H7 (cell line): Measurements from ENCODE around the gene LHPP. TPM values are rescaled to one million over a fixed set of nuclear protein-coding genes. Genes with fewer than 3 reads are reported as not detected.

Source experiments
- DNase-seq: peaks from one replicate; pipeline ENCODE4 v3.0.0; 2012
- H3K27me3 ChIP-seq: 2 replicates; pipeline ENCODE4 v1.6.0; 2011; ENCODE audit warnings: mild to moderate bottlenecking, low read length; ENCODE audit not compliant: control insufficient read depth, insufficient read depth
- H3K36me3 ChIP-seq: replicated peaks from 2 replicates; pipeline ENCODE4 v1.5.1; 2011; ENCODE audit warnings: low read length; ENCODE audit not compliant: control insufficient read depth, insufficient read depth
- H3K4me3 ChIP-seq: 2 replicates; pipeline ENCODE4 v1.5.1; 2011; ENCODE audit warnings: low read depth, mild to moderate bottlenecking, control low read depth, low read length, moderate library complexity; ENCODE audit not compliant: insufficient read depth
- total RNA-seq: library from RNA; depleted of rRNA; stranded (reverse); fragments of >200 nt; shearing (Covaris generic); gene quantifications from 2 replicates; pipeline ENCODE4 v1.2.3, GENCODE V29; 2014

LHPP gene
- total RNA-seq, 1 experiment from 2014 or later, result 26.2 TPM

DNA sequence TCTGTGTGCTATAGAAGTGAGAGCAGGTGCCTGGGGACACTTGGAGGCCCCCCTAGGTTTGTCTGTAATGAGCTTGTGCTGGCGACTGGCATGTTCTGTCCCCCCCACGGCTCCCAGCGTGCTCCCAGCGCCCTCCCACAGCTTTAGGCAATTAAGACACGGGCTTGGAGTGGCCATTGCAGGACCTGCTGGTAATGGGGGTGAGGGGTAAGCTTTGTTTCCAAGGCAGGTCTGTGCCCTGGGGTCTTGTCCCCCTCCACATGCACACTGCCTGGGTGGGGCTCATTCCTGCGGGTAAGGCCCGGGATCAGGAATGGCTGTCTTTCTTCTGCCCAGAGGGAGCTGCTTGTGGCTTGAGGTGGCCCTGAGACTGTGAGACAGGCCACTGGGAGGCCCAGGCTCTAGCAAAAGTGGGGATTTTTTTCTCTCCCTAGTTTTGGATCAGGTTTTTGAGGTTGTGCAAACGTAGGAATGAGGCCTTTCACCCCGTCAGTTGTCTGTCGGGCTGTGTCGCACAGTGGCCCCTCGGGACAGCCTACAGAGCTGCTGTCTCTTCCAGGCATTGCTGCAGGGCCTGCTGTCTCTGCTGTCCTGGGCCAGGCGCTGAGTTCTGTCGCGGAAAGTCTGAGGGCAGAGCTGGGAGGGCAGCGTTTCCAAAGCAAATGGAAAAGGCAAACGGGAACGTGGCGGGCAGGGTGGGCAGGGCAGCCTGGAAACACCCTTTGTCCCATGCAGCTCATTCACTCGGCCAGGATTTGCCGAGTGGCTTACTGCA lies 107.4 kb downstream of the LHPP start:
- peak; percentile 43 for DNase-seq
- no peaks in the 10 kb centered on the region for H3K27me3 ChIP-seq
- H3K36me3 ChIP-seq, result no peaks in the 10 kb centered on the region
- H3K4me3 ChIP-seq, result no peak overlapping the region

DNA sequence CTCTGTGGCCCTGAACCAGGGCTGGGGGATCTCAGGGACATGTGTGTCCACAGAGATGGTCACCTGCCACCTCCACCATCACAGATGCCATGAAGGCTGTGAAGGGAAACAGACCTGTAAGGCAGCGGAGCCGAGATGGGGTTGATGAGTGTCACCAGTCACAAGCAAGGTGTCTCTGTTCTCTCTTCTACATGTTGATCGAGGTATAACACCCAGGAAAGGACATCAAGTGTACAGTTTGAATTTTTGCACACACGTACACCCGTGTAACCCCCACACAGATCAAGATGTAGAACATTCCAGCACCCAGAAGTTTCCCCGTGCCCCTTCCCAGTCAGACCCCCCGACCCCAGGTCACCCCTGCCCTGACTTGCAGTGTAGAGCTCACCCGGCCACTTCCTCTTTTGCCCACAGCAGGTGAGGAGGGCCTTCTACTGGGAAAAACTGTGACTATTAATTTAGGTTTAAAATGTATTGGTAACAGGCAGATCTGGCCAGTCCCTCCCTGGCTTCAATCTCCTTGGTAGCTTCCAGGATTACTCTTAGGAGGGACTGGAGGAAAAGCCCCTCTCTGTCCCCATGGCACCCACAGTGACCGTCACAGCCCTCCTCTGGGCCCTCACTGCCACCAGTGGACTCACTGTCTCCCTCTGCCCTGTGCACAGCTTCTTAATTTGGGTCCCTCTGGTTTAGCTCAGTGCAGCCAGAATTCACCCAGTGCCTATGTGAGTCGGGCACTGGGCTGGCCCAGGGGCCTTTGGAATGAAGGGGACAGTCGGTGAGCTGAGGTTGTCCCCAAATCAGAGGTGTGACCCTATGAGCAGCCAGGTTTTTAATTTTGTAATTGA lies 108.2 kb downstream of the LHPP start:
- H3K36me3 ChIP-seq, result no peaks in the 10 kb centered on the region
- peak; percentile 36 for DNase-seq
- H3K27me3 ChIP-seq, result no peaks in the 10 kb centered on the region
- no peak overlapping the region for H3K4me3 ChIP-seq

DNA sequence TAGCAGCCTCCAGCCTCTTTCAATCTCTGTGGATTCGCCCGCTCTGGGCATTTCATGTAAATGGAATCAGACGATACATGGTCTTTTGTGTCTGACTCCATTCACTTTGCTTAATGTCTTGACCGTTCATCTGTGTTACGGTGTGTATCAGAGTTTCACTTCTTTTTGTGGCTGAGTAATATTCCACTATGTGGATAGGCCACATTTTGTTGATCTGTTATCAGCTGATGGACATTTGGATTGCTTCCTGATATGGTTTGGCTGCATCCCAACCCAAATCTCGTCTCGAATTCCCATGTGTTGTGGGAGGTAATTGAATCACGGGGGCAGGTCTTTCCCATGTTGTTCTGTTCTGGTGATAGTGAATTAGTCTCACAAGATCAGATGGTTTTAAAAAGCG lies 109.0 kb downstream of the LHPP start:
- Histone ChIP-seq H3K27me3 (no peaks in the 10 kb centered on the region), H3K36me3 (no peaks in the 10 kb centered on the region), H3K4me3 (no peak overlapping the region)
- no peak for DNase-seq

DNA sequence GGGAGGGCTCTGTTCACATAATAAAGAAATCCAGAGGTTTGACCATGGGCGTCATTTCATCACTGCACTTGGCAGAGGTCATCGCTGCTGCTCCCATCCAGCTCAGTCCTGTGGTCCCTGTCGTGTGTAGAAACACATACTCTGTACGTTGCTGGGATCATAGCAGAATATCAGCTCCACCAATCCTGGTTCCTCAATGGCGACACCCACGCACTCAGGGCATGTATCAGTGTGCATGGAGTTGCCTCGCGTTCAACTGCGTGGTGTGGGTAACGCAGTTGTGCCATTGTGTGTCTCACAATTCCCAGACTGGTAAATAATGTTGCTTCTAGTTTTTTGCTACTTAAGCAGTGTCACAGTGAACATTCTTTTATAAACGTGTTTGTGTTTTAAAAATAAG lies 111.1 kb downstream of the LHPP start:
- no peak overlapping the region for H3K4me3 ChIP-seq
- no peaks in the 10 kb centered on the region for H3K36me3 ChIP-seq
- peak; percentile 22 for DNase-seq
- H3K27me3 ChIP-seq, result no peaks in the 10 kb centered on the region

DNA sequence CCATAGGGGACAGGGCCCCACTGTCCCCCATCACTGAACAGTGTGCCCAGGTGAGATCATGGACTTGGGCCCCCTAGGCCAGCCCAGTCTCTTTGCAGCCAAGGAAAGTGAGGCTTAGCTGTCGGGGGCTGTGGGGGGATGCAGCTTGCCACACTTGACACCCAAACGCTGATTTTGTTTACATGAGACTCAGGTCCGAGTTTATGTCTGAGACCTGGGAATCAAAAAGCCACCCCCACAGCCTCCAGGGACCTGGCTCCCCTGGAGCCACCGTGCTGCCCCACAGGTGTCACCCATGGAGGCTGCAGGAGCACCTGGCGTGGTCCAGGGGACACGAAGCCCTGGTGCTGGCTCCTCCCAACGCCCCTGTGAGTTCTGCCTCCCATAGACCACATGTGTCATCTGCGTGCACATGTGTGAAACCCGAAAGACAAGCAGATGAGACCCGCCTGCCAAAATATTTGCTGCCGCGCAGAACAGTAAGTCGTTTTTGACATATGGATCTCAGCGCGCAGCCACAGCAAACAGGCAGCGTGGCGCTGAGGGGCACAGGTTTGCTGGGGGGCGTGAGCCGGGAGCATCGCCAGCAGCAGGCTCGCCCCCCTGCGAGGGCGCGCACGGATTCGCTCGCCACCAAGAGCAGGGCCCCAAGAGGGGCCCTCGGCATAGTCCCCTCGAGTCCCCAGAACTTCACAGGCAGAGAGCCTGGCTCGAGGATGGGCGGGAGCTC lies 112.3 kb downstream of the LHPP start:
- Histone ChIP-seq H3K27me3 (no peaks in the 10 kb centered on the region), H3K4me3 (no peak overlapping the region), H3K36me3 (no peaks in the 10 kb centered on the region)
- peak; percentile 43 for DNase-seq

DNA sequence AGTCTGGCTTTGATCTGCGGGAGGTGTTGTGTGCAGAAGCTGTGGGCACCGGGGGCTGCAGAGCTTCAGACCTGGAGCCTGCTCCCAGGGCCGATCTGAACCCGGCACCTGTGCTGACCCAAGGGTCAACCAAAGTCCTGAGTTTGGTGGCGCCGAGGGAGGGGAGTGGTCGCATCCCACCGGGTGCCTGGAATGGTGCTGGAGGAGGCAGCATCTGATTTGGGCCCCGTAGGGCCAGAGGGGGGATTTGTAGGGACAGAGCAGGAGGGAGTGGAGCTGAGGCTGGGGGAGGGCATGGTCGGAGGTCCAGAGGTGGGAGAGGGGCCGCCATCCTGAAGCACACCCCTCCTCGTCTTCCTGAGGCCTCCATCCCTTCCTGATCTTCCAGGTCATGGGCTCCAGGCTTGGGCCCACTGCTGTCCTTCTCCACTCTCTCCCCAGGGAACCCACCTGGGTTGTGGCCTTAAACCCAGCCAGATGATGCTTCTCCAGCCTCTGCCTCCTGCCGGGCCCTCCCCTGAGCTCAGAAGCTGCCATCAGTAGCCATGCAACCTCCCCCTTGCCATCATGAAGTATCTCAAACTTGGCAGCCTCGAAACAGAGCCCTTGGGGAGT lies 112.9 kb downstream of the LHPP start:
- peak; percentile 56 for DNase-seq
- Histone ChIP-seq H3K27me3 (no peaks in the 10 kb centered on the region), H3K4me3 (no peak overlapping the region), H3K36me3 (no peaks in the 10 kb centered on the region)

DNA sequence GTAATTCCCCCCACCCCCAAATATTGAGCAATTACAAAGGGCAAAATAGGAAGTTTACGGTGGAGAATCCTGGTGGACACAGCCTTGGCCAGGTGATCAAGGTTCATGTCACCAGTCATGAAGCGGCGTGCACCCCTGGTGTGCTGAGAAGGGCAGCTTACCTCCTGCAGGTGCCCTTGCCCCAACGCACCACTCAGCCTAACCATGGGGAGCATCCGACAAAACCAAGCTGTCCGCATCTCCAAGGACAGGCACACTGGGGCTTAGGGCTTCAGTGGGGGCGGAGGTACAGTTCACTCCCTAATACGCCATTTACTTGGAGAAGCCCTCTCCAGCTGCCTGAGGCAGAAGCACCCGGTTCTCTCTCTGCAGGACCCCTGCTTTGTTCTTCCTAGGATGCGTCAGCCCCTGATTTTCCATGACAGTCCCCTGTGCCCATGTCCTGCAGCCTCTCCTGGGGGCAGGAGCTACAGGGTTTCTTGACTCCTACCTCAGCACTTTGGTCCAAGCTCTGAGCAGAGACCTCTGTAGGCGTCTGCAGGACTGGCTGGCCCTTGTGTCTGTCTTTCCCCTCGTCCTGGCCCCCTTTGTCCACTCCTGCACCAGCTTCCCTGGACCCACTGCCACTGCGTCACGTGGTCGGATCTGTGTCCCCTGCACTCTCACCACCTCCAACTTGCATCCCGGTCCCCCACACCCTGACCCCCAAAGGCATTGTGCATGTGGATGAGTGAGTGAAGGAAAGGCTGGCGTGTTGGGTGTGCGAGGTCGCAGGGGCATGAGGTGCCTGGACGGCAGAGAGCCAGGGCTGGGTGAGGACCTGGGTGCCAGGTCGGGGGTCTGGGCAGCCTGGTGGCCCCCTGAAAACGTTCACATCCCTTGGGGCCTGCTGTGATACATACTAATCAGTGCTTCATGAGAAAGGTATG lies 113.7 kb downstream of the LHPP start:
- Histone ChIP-seq H3K27me3 (no peaks in the 10 kb centered on the region), H3K36me3 (no peaks in the 10 kb centered on the region), H3K4me3 (no peak overlapping the region)
- peak; percentile 50 for DNase-seq

DNA sequence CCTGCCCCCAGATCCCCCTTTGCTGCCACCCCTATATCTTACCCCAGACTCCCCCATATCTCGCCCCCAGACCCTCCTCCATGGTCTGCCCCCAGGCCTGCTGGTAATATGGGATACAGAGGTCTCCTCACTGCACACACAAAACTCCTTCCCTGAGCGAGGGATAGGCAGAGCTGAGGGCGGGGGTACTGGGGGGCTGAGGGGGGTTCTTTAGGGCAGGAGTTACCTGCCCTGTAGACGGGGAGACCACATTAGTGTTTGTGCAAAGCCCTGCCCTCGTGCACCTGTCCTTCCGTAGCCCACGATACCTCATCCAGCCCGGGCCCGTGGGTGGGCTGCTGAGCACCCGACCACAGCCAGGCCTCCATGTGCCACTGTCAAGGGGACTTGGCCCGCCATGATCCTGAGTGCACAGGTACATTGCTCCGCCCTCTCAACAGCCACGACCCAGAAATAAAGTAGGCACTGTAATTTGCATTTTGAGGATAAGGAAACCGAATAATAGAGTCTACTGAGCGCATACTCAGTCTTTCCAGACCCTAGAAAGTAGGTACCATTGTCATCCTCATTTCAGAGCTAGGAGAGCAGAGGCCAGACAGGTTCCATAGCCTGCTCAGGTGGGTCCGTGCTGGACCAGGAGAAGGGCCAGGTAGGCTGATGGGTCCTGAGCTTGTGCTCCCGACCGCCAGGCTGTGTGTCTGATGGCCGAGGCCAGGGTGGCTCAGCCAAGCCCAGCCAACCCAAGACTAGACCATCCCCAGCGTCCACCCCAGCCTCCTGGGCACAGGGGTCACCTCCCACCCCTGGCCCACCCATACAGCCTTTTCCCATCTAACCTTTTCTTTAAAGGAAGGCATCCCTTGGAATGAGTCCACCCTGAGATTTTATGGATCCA lies 115.2 kb downstream of the LHPP start:
- DNase-seq, result peak; percentile 35
- H3K36me3 ChIP-seq, result no peaks in the 10 kb centered on the region
- H3K4me3 ChIP-seq, result no peak overlapping the region
- no peaks in the 10 kb centered on the region for H3K27me3 ChIP-seq

DNA sequence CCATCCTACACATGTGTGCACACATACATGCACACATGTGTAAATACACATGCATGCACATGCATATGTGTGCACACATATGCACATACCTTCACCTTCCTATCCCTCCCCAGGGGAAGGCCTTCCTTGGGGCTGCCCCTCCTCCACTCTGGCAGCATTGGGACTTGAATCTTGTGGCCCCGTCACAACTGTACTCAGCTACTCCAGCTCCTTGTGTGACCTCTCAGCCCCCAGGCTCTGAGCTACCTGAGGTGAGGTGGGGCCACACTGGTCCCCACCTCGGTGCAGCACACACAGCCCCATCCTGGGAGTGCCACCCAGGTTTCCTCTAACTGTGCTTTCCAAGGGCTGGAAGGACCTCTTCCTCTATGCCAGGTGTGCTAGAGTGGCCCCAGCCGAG lies 116.0 kb downstream of the LHPP start:
- DNase-seq, result peak; percentile 28
- Histone ChIP-seq H3K36me3 (no peaks in the 10 kb centered on the region), H3K27me3 (no peaks in the 10 kb centered on the region), H3K4me3 (no peak overlapping the region)

DNA sequence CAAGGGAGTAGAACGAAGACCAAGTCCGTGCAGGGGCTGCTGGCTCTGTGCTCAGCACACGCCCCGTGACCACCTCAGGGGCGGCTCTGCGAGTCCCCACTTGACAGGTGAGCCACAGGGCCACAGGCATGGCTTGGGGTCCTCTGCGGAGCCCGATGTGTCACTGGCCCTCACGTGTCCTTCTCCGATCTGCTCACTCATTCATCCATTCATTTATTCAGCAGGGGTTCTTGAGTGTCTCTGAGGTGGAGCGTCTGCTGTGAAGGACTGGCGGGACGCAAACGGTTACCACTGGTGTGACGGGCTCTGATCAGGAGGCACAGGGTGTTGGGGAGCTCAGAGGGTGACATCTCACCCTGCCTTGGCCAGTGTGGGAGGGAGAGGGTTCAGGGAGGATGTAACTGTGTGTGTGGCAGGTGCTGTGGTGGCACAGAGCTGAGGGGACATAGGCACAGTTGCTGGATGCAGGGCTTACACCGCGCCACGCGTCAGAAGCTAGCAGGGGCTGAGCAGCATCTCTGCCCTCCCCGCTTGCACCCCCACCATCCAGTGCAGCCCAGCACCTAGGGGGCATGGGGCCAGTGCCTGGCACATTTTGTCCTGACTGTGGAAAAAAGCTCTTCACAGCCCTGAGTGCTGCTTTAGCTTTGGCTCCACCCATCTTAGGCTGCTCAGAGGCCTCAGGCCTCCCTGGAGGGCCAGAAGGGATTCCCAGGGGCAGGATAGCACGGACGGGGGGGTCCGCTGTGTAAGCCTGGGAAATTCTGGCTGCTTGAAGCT lies 116.8 kb downstream of the LHPP start:
- no peaks in the 10 kb centered on the region for H3K36me3 ChIP-seq
- no peaks in the 10 kb centered on the region for H3K27me3 ChIP-seq
- no peak overlapping the region for H3K4me3 ChIP-seq
- peak; percentile 37 for DNase-seq

DNA sequence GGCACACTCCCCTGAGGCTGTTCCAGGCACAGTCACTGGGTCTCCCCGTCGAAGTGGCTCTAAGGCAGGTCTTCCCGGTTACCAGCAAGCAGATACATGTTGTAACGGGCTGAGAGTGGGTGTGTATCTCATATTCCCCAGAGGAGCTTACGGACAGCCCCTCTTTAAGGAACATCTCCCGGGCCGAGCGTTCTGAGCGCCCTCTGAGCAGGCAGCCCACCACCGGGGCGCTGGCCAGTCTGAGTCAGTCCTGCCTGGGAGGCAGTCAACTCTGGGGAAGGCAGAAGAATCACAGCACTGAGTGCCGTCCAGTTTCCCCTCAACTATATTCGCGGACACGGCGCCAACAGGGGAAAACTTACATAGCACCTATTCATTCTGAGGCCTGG lies 117.4 kb downstream of the LHPP start:
- Histone ChIP-seq H3K4me3 (no peak overlapping the region), H3K27me3 (no peaks in the 10 kb centered on the region), H3K36me3 (no peaks in the 10 kb centered on the region)
- DNase-seq, result peak; percentile 36

DNA sequence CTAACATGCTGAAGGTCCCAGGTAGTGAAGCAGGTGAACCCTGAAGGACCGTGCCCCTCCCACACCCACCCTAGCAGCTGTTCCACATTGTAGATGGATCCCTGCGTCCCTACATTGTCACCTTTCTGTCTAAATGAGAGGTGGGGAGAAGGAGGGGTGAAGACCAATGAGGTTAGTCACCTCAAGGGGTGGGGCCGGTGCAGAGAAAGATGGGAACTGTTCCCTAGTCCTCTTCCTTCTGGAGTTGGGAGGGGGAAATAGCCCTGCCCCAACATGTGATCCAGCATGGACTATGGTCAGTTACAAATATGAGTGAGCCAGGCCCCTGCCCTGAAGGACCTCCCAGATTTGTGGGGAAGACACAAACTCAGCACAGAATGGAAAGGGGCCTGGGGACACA lies 124.5 kb downstream of the LHPP start:
- H3K27me3 ChIP-seq, result no peaks in the 10 kb centered on the region
- H3K4me3 ChIP-seq, result no peak overlapping the region
- no peaks in the 10 kb centered on the region for H3K36me3 ChIP-seq
- peak; percentile 55 for DNase-seq
